ENCODE measurements around the gene GAS2L1.

- TF ChIP-seq EZH2 (IDR thresholded peaks at IDR 0.05; ENCODE audit: low read depth, unreplicated experiment): no peak
- TF ChIP-seq CTCF (conservative IDR thresholded peaks at IDR 0.05; ENCODE audit: low read depth in 2 of 2): no peak
- no peak for TF ChIP-seq EZH2phosphoT487 (IDR thresholded peaks at IDR 0.05; ENCODE audit: unreplicated experiment)
- TF ChIP-seq NANOG (IDR thresholded peaks at IDR 0.05; ENCODE audit: borderline replicate concordance): no peak
- TF ChIP-seq POLR2AphosphoS5 (IDR thresholded peaks at IDR 0.05; ENCODE audit: low read depth): no peak
- no peak for TF ChIP-seq JUNB (IDR thresholded peaks at IDR 0.05; ENCODE audit: unreplicated experiment)
- TF ChIP-seq CREB1 (CRISPR knock-in tag; IDR thresholded peaks at IDR 0.05; ENCODE audit: low read depth): no peak
- TF ChIP-seq REST (IDR thresholded peaks at IDR 0.05; ENCODE audit: unreplicated experiment): no peak
Measured at GRCh38 chr22:29309332-29310064, 3.0 kb downstream of the GAS2L1 start.

Measured in GM23338 (cell line).